Muscle layer of colon (tissue), 2 donors: ENCODE measurements around the gene TUBGCP3.

ENCODE experiments used
- H3K27ac ChIP-seq: one replicate; pipeline ENCODE4 v1.7.0; 2013; ENCODE audit warnings: low read depth, mild to moderate bottlenecking, low read length, moderate library complexity
- H3K27me3 ChIP-seq, 2 donors: one replicate each; pipeline ENCODE4 v1.7.0; 2013; ENCODE audit warnings: low read length in 2 of 2, mild to moderate bottlenecking in 2 of 2; ENCODE audit not compliant: insufficient read depth in 2 of 2, control insufficient read depth in 1 of 2
- H3K36me3 ChIP-seq: one replicate; pipeline ENCODE4 v1.7.0; 2013; ENCODE audit warnings: mild to moderate bottlenecking, low read length; ENCODE audit not compliant: insufficient read depth
- H3K4me1 ChIP-seq: one replicate; pipeline ENCODE4 v1.7.0; 2013; ENCODE audit warnings: mild to moderate bottlenecking, low read length; ENCODE audit not compliant: insufficient read depth
- H3K4me3 ChIP-seq, 2 donors: one replicate each; pipeline ENCODE4 v1.7.0; 2013; ENCODE audit warnings: low read length in 2 of 2, low read depth in 1 of 2, mild to moderate bottlenecking in 1 of 2, moderate library complexity in 1 of 2
- H3K9ac ChIP-seq: one replicate; pipeline ENCODE4 v1.7.0; 2013; ENCODE audit warnings: low read length
- H3K9me3 ChIP-seq: one replicate; pipeline ENCODE4 v1.7.0; 2013; ENCODE audit warnings: mild to moderate bottlenecking, low read length
- donor health status: abdominal sarcoma.
- donor health status: Adenocarcinoma of cecum.

The TUBGCP3 gene

GRCh38 chr13:112615391-112615790 lies 27.4 kb upstream of the TUBGCP3 start:
- Histone ChIP-seq H3K27ac (no peak overlapping the region), H3K9me3 (no peaks in the 10 kb centered on the region), H3K36me3 (no peaks in the 10 kb centered on the region), H3K27me3 (no peaks in the 10 kb centered on the region), H3K4me1 (no peaks in the 10 kb centered on the region), H3K9ac (no peak overlapping the region), H3K4me3 (no peak overlapping the region)

- no peak overlapping the region for H3K9ac ChIP-seq
- no peaks in the 10 kb centered on the region for H3K4me1 ChIP-seq
- no peaks in the 10 kb centered on the region for H3K9me3 ChIP-seq
- no peaks in the 10 kb centered on the region for H3K27me3 ChIP-seq
- no peak overlapping the region for H3K4me3 ChIP-seq
- no peak overlapping the region for H3K27ac ChIP-seq
- H3K36me3 ChIP-seq, result no peaks in the 10 kb centered on the region
Measured at GRCh38 chr13:112614835-112615234, 26.9 kb upstream of the TUBGCP3 start.

GRCh38 chr13:112608212-112608611 lies 20.3 kb upstream of the TUBGCP3 start:
- Histone ChIP-seq H3K4me1 (peaks cover 10% of the 10 kb centered on the region), H3K4me3 (no peak overlapping the region), H3K9ac (no peak overlapping the region), H3K36me3 (no peaks in the 10 kb centered on the region), H3K27ac (no peak overlapping the region), H3K9me3 (no peaks in the 10 kb centered on the region), H3K27me3 (no peaks in the 10 kb centered on the region)

- peak overlapping the region; percentile 46 for H3K9ac ChIP-seq
- no peaks in the 10 kb centered on the region for H3K27me3 ChIP-seq
- peak overlapping the region in 1 of 2 donors; percentile 76 for H3K4me3 ChIP-seq
- H3K4me1 ChIP-seq, result peaks cover 10% of the 10 kb centered on the region
- no peaks in the 10 kb centered on the region for H3K9me3 ChIP-seq
- no peaks in the 10 kb centered on the region for H3K36me3 ChIP-seq
- peak overlapping the region; percentile 48 for H3K27ac ChIP-seq
Measured at GRCh38 chr13:112606109-112607001, 18.4 kb upstream of the TUBGCP3 start.

GRCh38 chr13:112605531-112605990 lies 17.6 kb upstream of the TUBGCP3 start:
- no peaks in the 10 kb centered on the region for H3K27me3 ChIP-seq
- no peak overlapping the region for H3K27ac ChIP-seq
- peak overlapping the region; percentile 46 for H3K9ac ChIP-seq

GRCh38 chr13:112603641-112604225 lies 15.8 kb upstream of the TUBGCP3 start:
- no peak overlapping the region for H3K4me3 ChIP-seq
- H3K27ac ChIP-seq, result no peak overlapping the region
- H3K9ac ChIP-seq, result no peak overlapping the region
- H3K9me3 ChIP-seq, result no peaks in the 10 kb centered on the region
- no peaks in the 10 kb centered on the region for H3K27me3 ChIP-seq
- H3K4me1 ChIP-seq, result peaks cover 10% of the 10 kb centered on the region
- H3K36me3 ChIP-seq, result no peaks in the 10 kb centered on the region

More at GRCh38 chr13:112605531-112605990, 17.6 kb upstream of the TUBGCP3 start:
- H3K9me3 ChIP-seq, result no peaks in the 10 kb centered on the region
- H3K36me3 ChIP-seq, result no peaks in the 10 kb centered on the region
- peak overlapping the region in 1 of 2 donors; percentile 76 for H3K4me3 ChIP-seq
- peaks cover 10% of the 10 kb centered on the region for H3K4me1 ChIP-seq

GRCh38 chr13:112602189-112602588 lies 14.2 kb upstream of the TUBGCP3 start:
- no peak overlapping the region for H3K27ac ChIP-seq
- no peaks in the 10 kb centered on the region for H3K9me3 ChIP-seq
- H3K27me3 ChIP-seq, result no peaks in the 10 kb centered on the region

GRCh38 chr13:112601371-112601770 lies 13.4 kb upstream of the TUBGCP3 start:
- Histone ChIP-seq H3K9ac (no peak overlapping the region), H3K27ac (no peak overlapping the region), H3K9me3 (no peaks in the 10 kb centered on the region)

More at GRCh38 chr13:112602189-112602588, 14.2 kb upstream of the TUBGCP3 start:
- Histone ChIP-seq H3K36me3 (no peaks in the 10 kb centered on the region), H3K9ac (no peak overlapping the region), H3K4me3 (no peak overlapping the region), H3K4me1 (peaks cover 10% of the 10 kb centered on the region)

GRCh38 chr13:112596235-112596634 lies 8.3 kb upstream of the TUBGCP3 start:
- no peaks in the 10 kb centered on the region for H3K36me3 ChIP-seq
- H3K4me1 ChIP-seq, result no peaks in the 10 kb centered on the region
- no peaks in the 10 kb centered on the region for H3K9me3 ChIP-seq
- H3K27me3 ChIP-seq, result no peaks in the 10 kb centered on the region
- no peak overlapping the region for H3K9ac ChIP-seq
- H3K4me3 ChIP-seq, result no peak overlapping the region
- H3K27ac ChIP-seq, result no peak overlapping the region

More at GRCh38 chr13:112601371-112601770, 13.4 kb upstream of the TUBGCP3 start:
- no peaks in the 10 kb centered on the region for H3K27me3 ChIP-seq
- H3K4me1 ChIP-seq, result peaks cover 6% of the 10 kb centered on the region
- no peaks in the 10 kb centered on the region for H3K36me3 ChIP-seq
- H3K4me3 ChIP-seq, result no peak overlapping the region

- Histone ChIP-seq H3K4me3 (no peak overlapping the region), H3K27me3 (no peaks in the 10 kb centered on the region), H3K9ac (no peak overlapping the region), H3K27ac (no peak overlapping the region), H3K36me3 (no peaks in the 10 kb centered on the region), H3K4me1 (peaks cover 6% of the 10 kb centered on the region), H3K9me3 (no peaks in the 10 kb centered on the region)
Measured at GRCh38 chr13:112592647-112593046, 4.7 kb upstream of the TUBGCP3 start.

- H3K27ac ChIP-seq, result no peak overlapping the region
- no peak overlapping the region for H3K9ac ChIP-seq
- H3K27me3 ChIP-seq, result no peaks in the 10 kb centered on the region
Measured at GRCh38 chr13:112592181-112592580, 4.2 kb upstream of the TUBGCP3 start.

More at GRCh38 chr13:112592181-112592580, 4.2 kb upstream of the TUBGCP3 start:
- H3K9me3 ChIP-seq, result no peaks in the 10 kb centered on the region
- peaks cover 7% of the 10 kb centered on the region for H3K4me1 ChIP-seq
- H3K36me3 ChIP-seq, result no peaks in the 10 kb centered on the region
- H3K4me3 ChIP-seq, result no peak overlapping the region
